Measurements from ENCODE around the gene LOC128125822.
A peak's percentile ranks its signal among the peaks of the same experiment; 100 is the strongest.

LOC128125822 gene

GRCh38 chr6:63526931-63527330 lies 45.3 kb upstream of the LOC128125822 start:
- ChIA-PET POLR2A (no interaction called here), CTCF (no interaction called here)
- FAIRE-seq, result no peak
- Histone ChIP-seq H3K9ac (replicated peaks; ENCODE audit: extremely low read depth, insufficient read depth, low read length) (no peak overlapping the region), H3K4me3 (replicated peaks in 1 of 3; ENCODE audit: insufficient read depth in 1 of 3, low read depth in 1 of 3, low read length in 3 of 3) (no peak overlapping the region), H3K4me1 (ENCODE audit: control insufficient read depth, extremely low read depth, insufficient read depth, low read length) (no peaks in the 10 kb centered on the region), H3K36me3 (ENCODE audit: control insufficient read depth in 2 of 2, extremely low read depth in 1 of 2, insufficient read depth in 2 of 2, low read length in 2 of 2) (no peaks in the 10 kb centered on the region), H3K79me2 (ENCODE audit: control insufficient read depth, insufficient read depth, low read length) (no peaks in the 10 kb centered on the region), H4K20me1 (replicated peaks; ENCODE audit: control insufficient read depth, extremely low read depth, insufficient read depth, low read length) (no peaks in the 10 kb centered on the region), H3K9me1 (replicated peaks; ENCODE audit: control insufficient read depth, extremely low read depth, insufficient read depth, low read length) (no peaks in the 10 kb centered on the region), H3K9me3 (replicated peaks; ENCODE audit: control insufficient read depth, insufficient read depth, low read length) (no peaks in the 10 kb centered on the region), H3K27ac (ENCODE audit: insufficient read depth, low read depth, low read length) (no peak overlapping the region), H3K4me2 (ENCODE audit: insufficient read depth, low read length) (no peak overlapping the region), H2AFZ (ENCODE audit: low read depth, low read length) (no peak overlapping the region), H3K27me3 (ENCODE audit: control insufficient read depth in 2 of 2, insufficient read depth in 2 of 2, low read length in 2 of 2) (no peaks in the 10 kb centered on the region)
- no TSS peak for BruUV-seq (replicated peaks)
- dilution Hi-C loops (cut with MboI; ENCODE audit: extremely low pct_ligation_motif_present, low sequenced_read_pairs), result no loop called here
- intact Hi-C loops (cut with micrococcal nuclease), result no loop called here
- TF ChIP-seq MAX (IDR thresholded peaks at IDR 0.05; ENCODE audit: insufficient read depth, insufficient read length) (no peak), FOS (IDR thresholded peaks at IDR 0.05; ENCODE audit: borderline replicate concordance, insufficient read depth, low read length) (no peak), MYC (IDR thresholded peaks at IDR 0.05; ENCODE audit: low read depth, low read length) (no peak), POLR2AphosphoS5 (IDR thresholded peaks at IDR 0.05; ENCODE audit: insufficient read depth, low read depth, low read length) (no peak)
- no peak for DNase-seq (ENCODE audit: low read depth, low spot score)

GRCh38 chr6:63527658-63528514 lies 44.4 kb upstream of the LOC128125822 start:
- Histone ChIP-seq H3K36me3 (ENCODE audit: control insufficient read depth in 2 of 2, extremely low read depth in 1 of 2, insufficient read depth in 2 of 2, low read length in 2 of 2) (no peaks in the 10 kb centered on the region), H3K27ac (ENCODE audit: insufficient read depth, low read depth, low read length) (no peak overlapping the region), H3K79me2 (ENCODE audit: control insufficient read depth, insufficient read depth, low read length) (no peaks in the 10 kb centered on the region), H4K20me1 (replicated peaks; ENCODE audit: control insufficient read depth, extremely low read depth, insufficient read depth, low read length) (no peaks in the 10 kb centered on the region), H3K4me3 (replicated peaks in 1 of 3; ENCODE audit: insufficient read depth in 1 of 3, low read depth in 1 of 3, low read length in 3 of 3) (no peak overlapping the region), H2AFZ (ENCODE audit: low read depth, low read length) (no peak overlapping the region), H3K9ac (replicated peaks; ENCODE audit: extremely low read depth, insufficient read depth, low read length) (no peak overlapping the region), H3K9me3 (replicated peaks; ENCODE audit: control insufficient read depth, insufficient read depth, low read length) (no peaks in the 10 kb centered on the region), H3K4me1 (ENCODE audit: control insufficient read depth, extremely low read depth, insufficient read depth, low read length) (no peaks in the 10 kb centered on the region), H3K27me3 (ENCODE audit: control insufficient read depth in 2 of 2, insufficient read depth in 2 of 2, low read length in 2 of 2) (no peaks in the 10 kb centered on the region), H3K9me1 (replicated peaks; ENCODE audit: control insufficient read depth, extremely low read depth, insufficient read depth, low read length) (no peaks in the 10 kb centered on the region), H3K4me2 (ENCODE audit: insufficient read depth, low read length) (no peak overlapping the region)
- intact Hi-C loops (cut with micrococcal nuclease), result no loop called here
- FAIRE-seq (no peak), DNase-seq (ENCODE audit: low read depth, low spot score) (peak; percentile 51)
- dilution Hi-C loops (cut with MboI; ENCODE audit: extremely low pct_ligation_motif_present, low sequenced_read_pairs), result no loop called here
- CTCF ChIA-PET, result no interaction called here
- no TSS peak for BruUV-seq (replicated peaks)
- TF ChIP-seq FOS (IDR thresholded peaks at IDR 0.05; ENCODE audit: borderline replicate concordance, insufficient read depth, low read length), result peak; percentile 71
- no peak for TF ChIP-seq MYC (IDR thresholded peaks at IDR 0.05; ENCODE audit: low read depth, low read length)
- TF ChIP-seq JUN (IDR thresholded peaks at IDR 0.05; ENCODE audit: borderline replicate concordance, insufficient read depth, insufficient read length, low read depth), result peak; percentile 20
- TF ChIP-seq POLR2A (IDR thresholded peaks at IDR 0.05; ENCODE audit: low read depth, low read length), result no peak
- POLR2A ChIA-PET, result no interaction called here

Measured in endothelial cell of umbilical vein (primary cell).